GM12878 (cell line): ENCODE measurements around the gene PFKM. TPM values are rescaled to one million over a fixed set of nuclear protein-coding genes. Genes with fewer than 3 reads are reported as not detected.

Source experiments
- BACH1 ChIP-seq: fragments of 450-650 bp; IDR thresholded peaks from 2 replicates; pipeline ENCODE4 v1.6.1; 2017; ENCODE audit warnings: mild to moderate bottlenecking, borderline replicate concordance
- BMI1 ChIP-seq: fragments of 450-650 bp; IDR thresholded peaks from 2 replicates; pipeline ENCODE4 v1.6.1; 2016; ENCODE audit warnings: mild to moderate bottlenecking, moderate library complexity, borderline replicate concordance
- CREB1 ChIP-seq: IDR thresholded peaks from 2 replicates; pipeline ENCODE4 v1.6.1; 2012; ENCODE audit warnings: low read depth, mild to moderate bottlenecking, inconsistent platforms
- CREM ChIP-seq: IDR thresholded peaks from 2 replicates; pipeline ENCODE4 v1.6.1; 2014; ENCODE audit warnings: antibody characterized with exemption, low read depth
- CTCF ChIP-seq, 3 experiments: IDR thresholded peaks in 2 of 3; conservative IDR thresholded peaks in 1 of 3; 2 replicates each; pipeline ENCODE4 v1.5.1; 2011; ENCODE audit warnings: low read depth in 3 of 3, low read length in 3 of 3, mild to moderate bottlenecking in 3 of 3, control low read depth in 2 of 3, moderate library complexity in 2 of 3, inconsistent platforms in 1 of 3, mixed read lengths in 1 of 3; ENCODE audit not compliant: control insufficient read depth in 2 of 3, insufficient read depth in 1 of 3; ENCODE audit errors: extremely low read depth in 1 of 3
- E4F1 ChIP-seq: fragments of 450-650 bp; IDR thresholded peaks from 2 replicates; pipeline ENCODE4 v1.6.1; 2018; ENCODE audit warnings: borderline replicate concordance, mild to moderate bottlenecking; ENCODE audit not compliant: partially characterized antibody
- ELK1 ChIP-seq: IDR thresholded peaks from 2 replicates; pipeline ENCODE4 v1.6.1; 2012; ENCODE audit warnings: low read depth, low read length, improper control_type of control experiment
- EP300 ChIP-seq, 2 experiments: fragments of 150-350 bp in 1 of 2; IDR thresholded peaks; 2 replicates each; pipeline ENCODE4 v1.6.1; 2011 to 2012; ENCODE audit warnings: low read depth in 2 of 2, low read length in 2 of 2, borderline replicate concordance in 1 of 2, improper control_type of control experiment in 1 of 2, inconsistent platforms in 1 of 2; ENCODE audit not compliant: control insufficient read depth in 1 of 2
- HDAC6 ChIP-seq: fragments of 200-600 bp; sonication (generic); IDR thresholded peaks from one replicate; pipeline ENCODE4 v1.8.0; 2017; ENCODE audit warnings: antibody characterized with exemption; ENCODE audit not compliant: unreplicated experiment
- IKZF2 ChIP-seq, 2 experiments: fragments of 450-650 bp; IDR thresholded peaks; 2 replicates each; pipeline ENCODE4 v1.6.1; 2017; ENCODE audit warnings: mild to moderate bottlenecking in 2 of 2, moderate library complexity in 2 of 2
- LARP7 ChIP-seq: fragments of 450-650 bp; IDR thresholded peaks from 2 replicates; pipeline ENCODE4 v1.6.1; 2017; ENCODE audit warnings: mild to moderate bottlenecking
- MEF2B ChIP-seq: fragments of 450-650 bp; IDR thresholded peaks from 2 replicates; pipeline ENCODE4 v1.6.1; 2018; ENCODE audit warnings: mild to moderate bottlenecking, moderate library complexity; ENCODE audit not compliant: partially characterized antibody, poor library complexity, severe bottlenecking
- MXI1 ChIP-seq: fragments of 150-350 bp; IDR thresholded peaks from 2 replicates; pipeline ENCODE4 v1.6.1; 2011; ENCODE audit warnings: low read depth, mild to moderate bottlenecking, inconsistent platforms, low read length, improper control_type of control experiment
- NBN ChIP-seq: fragments of 450-650 bp; IDR thresholded peaks from 2 replicates; pipeline ENCODE4 v1.6.1; 2016
- NFXL1 ChIP-seq: fragments of 450-650 bp; IDR thresholded peaks from 2 replicates; pipeline ENCODE4 v1.6.1; 2017; ENCODE audit warnings: antibody characterized with exemption, mild to moderate bottlenecking, borderline replicate concordance
- RAD51 ChIP-seq: fragments of 450-650 bp; IDR thresholded peaks from 2 replicates; pipeline ENCODE4 v1.6.1; 2016; ENCODE audit warnings: moderate library complexity, mild to moderate bottlenecking, inconsistent platforms
- SPI1 ChIP-seq: IDR thresholded peaks from 2 replicates; pipeline ENCODE4 v1.6.1; 2011; ENCODE audit warnings: low read depth, mild to moderate bottlenecking, low read length, moderate library complexity, borderline replicate concordance; ENCODE audit not compliant: insufficient read depth
- TAF1 ChIP-seq: IDR thresholded peaks from 2 replicates; pipeline ENCODE4 v1.6.1; 2011; ENCODE audit warnings: mild to moderate bottlenecking, low read depth, low read length, borderline replicate concordance
- ZBTB33 ChIP-seq: fragments of 450-650 bp; IDR thresholded peaks from 2 replicates; pipeline ENCODE4 v1.6.1; 2017; ENCODE audit warnings: mild to moderate bottlenecking
- ZNF274 ChIP-seq: IDR thresholded peaks from one replicate; pipeline ENCODE4 v1.8.0; 2011; ENCODE audit not compliant: insufficient read length, insufficient read depth
- polyA plus RNA-seq, 11 experiments: library from polyadenylated mRNA; depleted of rRNA in 4 of 11; unstranded in 6 of 11; stranded (reverse) in 5 of 11; fragments of >200 nt; fragmentation: Nextera tagmentation in 4 of 11; fragmentation: Illumina TruSeq in 1 of 11; extraction: Ambion mirVana in 4 of 11; extraction: Trizol in 1 of 11; gene quantifications; 1 replicate in 1 of 11; 2 replicates in 10 of 11; pipeline versions ENCODE4 v1.2.1 to v1.2.3, GENCODE V29; 2011 to 2016; ENCODE audit warnings: inconsistent platforms in 2 of 11, missing spikeins in 2 of 11, low read depth in 1 of 11
- total RNA-seq, 4 experiments: library from RNA; depleted of rRNA in 3 of 4; stranded (reverse); fragments of >200 nt in 3 of 4; fragmentation: Illumina TruSeq in 1 of 4; extraction: Trizol in 1 of 4; gene quantifications; 2 replicates each; pipeline versions ENCODE4 v1.2.1 to v1.2.3, GENCODE V29; 2013 to 2021

PFKM gene
- total and polyA plus RNA-seq, 10 of the 15 experiments (the other 5 are each of a cell fraction or from before 2014, with no cell fraction given) = 27.6 to 80.0 (median 55.8) TPM

GRCh38 chr12:48183091-48183875 is 64.1 kb downstream of the PFKM start, which contains the start of gene CCDC184 (continued):
- TF ChIP-seq ELK1 (no peak), SPI1 (no peak), ZBTB33 (no peak), BMI1 (peak; percentile 98), TAF1 (no peak), MEF2B (peak; percentile 28), ZNF274 (no peak), RAD51 (no peak), HDAC6 (no peak), MXI1 (peak; percentile 67; the same call in 1 of the 2 replicates), CTCF (IDR thresholded peaks at IDR 0.05 in 2 of 3, conservative IDR thresholded peaks at IDR 0.05 in 1 of 3; ENCODE audit: control insufficient read depth in 2 of 3, extremely low read depth in 1 of 3, insufficient read depth in 1 of 3, low read depth in 3 of 3, low read length in 3 of 3) (peak; percentile 27 to 39 (median 37); a peak in 4 of 6 replicates), NFXL1 (no peak), IKZF2 (IDR thresholded peaks at IDR 0.05) (0 out of 4 replicates have a peak, but pooled peaks of 1 of the 2 experiments have one; percentile 24), CREB1 (peak; percentile 72), EP300 (IDR thresholded peaks at IDR 0.05; ENCODE audit: borderline replicate concordance in 1 of 2, control insufficient read depth in 1 of 2, low read depth in 2 of 2, low read length in 2 of 2) (0 out of 4 replicates have a peak, but pooled peaks of 1 of the 2 experiments have one; percentile 13), NBN (0 out of 2 replicates have a peak, but pooled peaks have one; percentile 9), LARP7 (peak; percentile 71; the same call in 1 of the 2 replicates), CREM (peak; percentile 77), BACH1 (0 out of 2 replicates have a peak, but pooled peaks have one; percentile 37), E4F1 (peak; percentile 96)
- TF ChIP-seq, all 136 proteins: peak for 16
